Measurements from ENCODE around the gene ZC2HC1B.

DNA sequence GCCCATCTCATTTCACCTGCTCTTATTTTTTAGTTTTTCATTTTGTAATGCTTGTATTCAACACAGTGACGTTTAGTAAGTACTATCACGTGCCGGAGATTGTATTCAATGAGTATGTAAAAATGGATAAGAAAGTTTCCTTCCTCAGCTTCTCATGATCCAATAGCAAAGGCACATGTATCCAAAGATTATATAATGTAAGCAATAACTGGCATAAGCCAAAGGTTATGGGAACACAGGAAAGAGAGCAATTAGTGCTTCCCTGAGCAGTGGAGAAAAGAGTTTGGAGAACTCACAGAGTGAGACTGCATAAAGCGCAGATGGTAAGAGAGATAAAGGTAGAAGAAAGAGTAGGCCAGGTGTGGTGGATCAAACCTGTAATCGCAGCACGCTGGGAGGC lies 42.9 kb upstream of the ZC2HC1B start:
- TF ChIP-seq, protein P1, sequence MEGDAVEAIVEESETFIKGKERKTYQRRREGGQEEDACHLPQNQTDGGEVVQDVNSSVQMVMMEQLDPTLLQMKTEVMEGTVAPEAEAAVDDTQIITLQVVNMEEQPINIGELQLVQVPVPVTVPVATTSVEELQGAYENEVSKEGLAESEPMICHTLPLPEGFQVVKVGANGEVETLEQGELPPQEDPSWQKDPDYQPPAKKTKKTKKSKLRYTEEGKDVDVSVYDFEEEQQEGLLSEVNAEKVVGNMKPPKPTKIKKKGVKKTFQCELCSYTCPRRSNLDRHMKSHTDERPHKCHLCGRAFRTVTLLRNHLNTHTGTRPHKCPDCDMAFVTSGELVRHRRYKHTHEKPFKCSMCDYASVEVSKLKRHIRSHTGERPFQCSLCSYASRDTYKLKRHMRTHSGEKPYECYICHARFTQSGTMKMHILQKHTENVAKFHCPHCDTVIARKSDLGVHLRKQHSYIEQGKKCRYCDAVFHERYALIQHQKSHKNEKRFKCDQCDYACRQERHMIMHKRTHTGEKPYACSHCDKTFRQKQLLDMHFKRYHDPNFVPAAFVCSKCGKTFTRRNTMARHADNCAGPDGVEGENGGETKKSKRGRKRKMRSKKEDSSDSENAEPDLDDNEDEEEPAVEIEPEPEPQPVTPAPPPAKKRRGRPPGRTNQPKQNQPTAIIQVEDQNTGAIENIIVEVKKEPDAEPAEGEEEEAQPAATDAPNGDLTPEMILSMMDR (IDR thresholded peaks at IDR 0.05; ENCODE audit: insufficient read depth, low read length): no peak
- TF ChIP-seq POLR2AphosphoS5 (IDR thresholded peaks at IDR 0.05; ENCODE audit: low read depth) (no peak), GABPA (IDR thresholded peaks at IDR 0.05; ENCODE audit: low read depth) (no peak)
